Tibial artery (tissue), 4 donors: ENCODE results near the gene ALPL.

ENCODE experiments used
- DNase-seq, 2 donors: peaks; one replicate each; pipeline ENCODE4 v3.0.0-alpha.2; 2019
- H3K27ac ChIP-seq, 2 donors: fragments of 200-600 bp; sonication (generic) in 1 of 2; 1 replicate in 1 of 2; 2 replicates in 1 of 2; pipeline ENCODE4 v1.5.1; 2018 to 2019; ENCODE audit warnings: mild to moderate bottlenecking in 1 of 2
- H3K27me3 ChIP-seq, 2 donors: fragments of 200-600 bp; sonication (generic) in 1 of 2; one replicate each; pipeline versions ENCODE4 v1.5.1 to v1.6.0; 2016 to 2019
- H3K36me3 ChIP-seq, 3 donors: fragments of 200-600 bp; sonication (generic) in 2 of 3; one replicate each; pipeline ENCODE4 v1.5.1; 2016 to 2019; ENCODE audit warnings: mild to moderate bottlenecking in 2 of 3
- H3K4me1 ChIP-seq, 4 donors: fragments of 200-600 bp; sonication (generic) in 2 of 4; 1 replicate in 3 of 4; 2 replicates in 1 of 4; pipeline ENCODE4 v1.5.1; 2016 to 2019
- H3K4me3 ChIP-seq, 2 donors: fragments of 200-600 bp; sonication (generic) in 1 of 2; 1 replicate in 1 of 2; 2 replicates in 1 of 2; pipeline ENCODE4 v1.5.1; 2018 to 2019; ENCODE audit warnings: mild to moderate bottlenecking in 2 of 2
- H3K9me3 ChIP-seq, 3 donors: fragments of 200-600 bp; sonication (generic) in 1 of 3; one replicate each; pipeline ENCODE4 v1.5.1; 2016 to 2019
- intact Hi-C: fragments of 100-400 bp; cut with DNase I; formaldehyde crosslinking; loops from one replicate; pipeline ENCODE4 v1.15.0; 2023; ENCODE audit warnings: low total_unique reads
- TF ChIP-seq, protein P1 (sequence below), 2 experiments: fragments of 200-600 bp in 1 of 2; fragments of 450-650 bp in 1 of 2; IDR thresholded peaks; one replicate each; pipeline ENCODE4 v1.5.1; 2017 to 2019; ENCODE audit warnings: antibody characterized with exemption in 2 of 2, mild to moderate bottlenecking in 1 of 2, moderate library complexity in 1 of 2

The ALPL gene

DNA sequence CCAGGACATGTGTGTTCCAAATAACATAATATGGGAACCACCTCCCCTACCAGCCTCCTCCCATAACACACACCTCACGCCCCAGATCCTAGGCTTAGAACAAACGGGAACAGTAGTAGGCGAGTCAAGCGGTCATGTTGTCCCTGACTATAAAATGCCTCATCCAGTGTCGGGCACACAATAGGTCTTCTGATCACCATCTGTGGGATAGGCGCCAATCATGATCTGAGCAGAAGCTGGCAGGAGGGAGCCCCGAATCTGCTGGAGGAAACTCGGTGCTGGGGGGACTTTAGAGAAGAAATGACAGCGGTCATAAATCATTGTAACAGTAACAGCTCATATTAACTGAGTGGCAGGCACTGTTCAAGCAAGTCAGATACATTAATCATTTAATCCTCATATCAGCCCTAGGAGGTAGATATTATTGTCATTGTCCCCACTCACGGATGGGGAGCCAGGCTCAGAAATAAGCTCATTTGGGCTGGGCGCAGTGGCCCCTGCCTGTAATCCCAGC, 13.4 kb downstream of the ALPL start:
- Histone ChIP-seq H3K4me1 (no peaks in the 10 kb centered on the region), H3K27me3 (no peaks in the 10 kb centered on the region), H3K36me3 (no peaks in the 10 kb centered on the region), H3K9me3 (no peaks in the 10 kb centered on the region), H3K27ac (no peak overlapping the region), H3K4me3 (no peak overlapping the region)
- no peak for DNase-seq
- TF ChIP-seq, protein P1, sequence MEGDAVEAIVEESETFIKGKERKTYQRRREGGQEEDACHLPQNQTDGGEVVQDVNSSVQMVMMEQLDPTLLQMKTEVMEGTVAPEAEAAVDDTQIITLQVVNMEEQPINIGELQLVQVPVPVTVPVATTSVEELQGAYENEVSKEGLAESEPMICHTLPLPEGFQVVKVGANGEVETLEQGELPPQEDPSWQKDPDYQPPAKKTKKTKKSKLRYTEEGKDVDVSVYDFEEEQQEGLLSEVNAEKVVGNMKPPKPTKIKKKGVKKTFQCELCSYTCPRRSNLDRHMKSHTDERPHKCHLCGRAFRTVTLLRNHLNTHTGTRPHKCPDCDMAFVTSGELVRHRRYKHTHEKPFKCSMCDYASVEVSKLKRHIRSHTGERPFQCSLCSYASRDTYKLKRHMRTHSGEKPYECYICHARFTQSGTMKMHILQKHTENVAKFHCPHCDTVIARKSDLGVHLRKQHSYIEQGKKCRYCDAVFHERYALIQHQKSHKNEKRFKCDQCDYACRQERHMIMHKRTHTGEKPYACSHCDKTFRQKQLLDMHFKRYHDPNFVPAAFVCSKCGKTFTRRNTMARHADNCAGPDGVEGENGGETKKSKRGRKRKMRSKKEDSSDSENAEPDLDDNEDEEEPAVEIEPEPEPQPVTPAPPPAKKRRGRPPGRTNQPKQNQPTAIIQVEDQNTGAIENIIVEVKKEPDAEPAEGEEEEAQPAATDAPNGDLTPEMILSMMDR (IDR thresholded peaks at IDR 0.05) = no peak
- intact Hi-C loops = no loop called here

DNA sequence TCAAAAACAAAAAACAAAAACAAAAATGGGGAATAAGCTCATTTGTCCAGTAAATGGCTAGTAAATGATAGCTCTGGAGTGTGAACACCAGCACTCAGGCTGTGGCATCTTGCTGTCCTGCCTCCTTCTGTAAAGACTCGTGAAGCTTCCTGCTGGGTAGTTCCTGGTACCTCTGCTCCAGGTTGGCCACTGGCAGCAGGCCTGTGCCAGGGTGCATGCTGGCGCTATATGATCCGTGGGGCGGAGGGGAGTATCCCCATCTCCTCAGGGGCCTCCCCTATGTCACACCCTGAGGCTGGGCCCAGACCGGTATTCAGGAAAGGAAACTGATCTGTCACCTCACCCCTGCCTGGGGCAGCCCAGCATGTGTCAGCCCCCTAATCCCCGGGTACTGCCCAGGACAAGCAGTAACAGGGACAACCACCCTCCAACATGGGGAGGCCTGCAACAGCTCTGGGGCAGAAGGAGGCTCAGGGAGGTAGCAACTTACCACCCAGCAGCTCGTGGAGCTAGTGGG, 14.1 kb downstream of the ALPL start:
- no peak for DNase-seq
- H3K27ac ChIP-seq = no peak overlapping the region
- no peaks in the 10 kb centered on the region for H3K9me3 ChIP-seq
- H3K36me3 ChIP-seq = no peaks in the 10 kb centered on the region
- H3K4me1 ChIP-seq = no peaks in the 10 kb centered on the region
- no peaks in the 10 kb centered on the region for H3K27me3 ChIP-seq
- H3K4me3 ChIP-seq = no peak overlapping the region
- intact Hi-C loops = no loop called here
- TF ChIP-seq, protein P1 (IDR thresholded peaks at IDR 0.05) = no peak

GRCh38 chr1:21524220-21524619, 15.0 kb downstream of the ALPL start:
- Histone ChIP-seq H3K9me3 (no peaks in the 10 kb centered on the region), H3K27ac (no peak overlapping the region), H3K27me3 (no peaks in the 10 kb centered on the region), H3K4me1 (no peaks in the 10 kb centered on the region), H3K36me3 (no peaks in the 10 kb centered on the region), H3K4me3 (no peak overlapping the region)
- TF ChIP-seq, protein P1 (IDR thresholded peaks at IDR 0.05) = no peak
- intact Hi-C loops = no loop called here
- no peak for DNase-seq

GRCh38 chr1:21524686-21525339, 15.6 kb downstream of the ALPL start:
- intact Hi-C loops = no loop called here
- Histone ChIP-seq H3K27me3 (peaks cover 0 to 3% of the 10 kb centered on the region in 2 donors), H3K9me3 (no peaks in the 10 kb centered on the region), H3K27ac (no peak overlapping the region), H3K4me3 (no peak overlapping the region), H3K4me1 (no peaks in the 10 kb centered on the region), H3K36me3 (no peaks in the 10 kb centered on the region)
- TF ChIP-seq, protein P1 (IDR thresholded peaks at IDR 0.05) = no peak
- DNase-seq = no peak

DNA sequence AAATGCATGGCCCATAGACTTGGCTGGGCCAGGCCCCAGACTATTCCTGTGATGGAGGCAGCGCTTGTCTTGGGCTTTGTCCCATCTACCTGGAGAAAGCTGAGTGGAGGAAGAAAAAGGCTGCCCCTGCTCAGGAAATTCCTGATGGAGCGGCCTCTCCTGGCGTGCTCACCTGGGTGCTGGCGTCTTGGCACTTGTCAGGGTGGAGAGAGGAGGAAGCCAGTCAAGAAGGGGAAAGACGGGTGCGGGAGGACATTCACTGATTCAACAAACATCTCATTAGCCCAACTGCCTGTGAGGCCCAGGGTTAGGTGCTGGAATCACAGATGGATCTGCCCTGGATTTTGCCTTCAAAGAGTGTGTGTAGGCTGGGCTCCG, 16.1 kb downstream of the ALPL start:
- intact Hi-C loops = no loop called here
- TF ChIP-seq, protein P1 (IDR thresholded peaks at IDR 0.05) = no peak
- no peak overlapping the region for H3K27ac ChIP-seq

More for the DNA sequence above, 16.1 kb downstream of the ALPL start:
- Histone ChIP-seq H3K36me3 (no peaks in the 10 kb centered on the region), H3K27me3 (peaks cover 0 to 8% of the 10 kb centered on the region in 2 donors), H3K4me3 (no peak overlapping the region), H3K4me1 (no peaks in the 10 kb centered on the region), H3K9me3 (no peaks in the 10 kb centered on the region)
- DNase-seq = no peak
